Gastrocnemius medialis (tissue), 4 donors: Measurements from ENCODE around the gene PLPP1. TPM values are rescaled to one million over a fixed set of nuclear protein-coding genes. Genes with fewer than 3 reads are reported as not detected.

ENCODE experiments used
- ATAC-seq, 2 donors: fragments of 150-250 bp; one replicate each; pipeline ENCODE4 v1.9.1; 2016
- DNase-seq, 2 donors: peaks; one replicate each; pipeline ENCODE4 v3.0.0-alpha.2; 2019
- H3K27ac ChIP-seq, 4 donors: fragments of 200-600 bp; sonication (generic); 1 replicate in 1 of 4; 2 replicates in 3 of 4; pipeline ENCODE4 v1.5.1; 2016 to 2018; ENCODE audit warnings: mild to moderate bottlenecking in 2 of 4, moderate library complexity in 1 of 4
- H3K27me3 ChIP-seq, 3 donors: fragments of 200-600 bp; sonication (generic) in 2 of 3; 1 replicate in 1 of 3; 2 replicates in 2 of 3; pipeline versions ENCODE4 v1.5.1 to v1.6.0; 2016 to 2019; ENCODE audit warnings: mild to moderate bottlenecking in 1 of 3, moderate library complexity in 1 of 3
- H3K36me3 ChIP-seq, 2 donors: fragments of 200-600 bp; sonication (generic) in 1 of 2; one replicate each; pipeline ENCODE4 v1.5.1; 2017 to 2018
- H3K4me1 ChIP-seq, 2 donors: fragments of 200-600 bp; sonication (generic) in 1 of 2; one replicate each; pipeline ENCODE4 v1.5.1; 2016 to 2017; ENCODE audit warnings: mild to moderate bottlenecking in 2 of 2
- H3K4me3 ChIP-seq, 4 donors: fragments of 200-600 bp; sonication (generic) in 3 of 4; 1 replicate in 1 of 4; 2 replicates in 3 of 4; pipeline ENCODE4 v1.5.1; 2016 to 2019; ENCODE audit warnings: mild to moderate bottlenecking in 2 of 4
- H3K9me3 ChIP-seq, 3 donors: fragments of 200-600 bp; sonication (generic) in 2 of 3; 1 replicate in 1 of 3; 2 replicates in 2 of 3; pipeline ENCODE4 v1.5.1; 2016 to 2019
- POLR2A ChIP-seq, 2 donors: fragments of 450-650 bp; IDR thresholded peaks; one replicate each; pipeline ENCODE4 v1.6.1; 2017; ENCODE audit warnings: antibody characterized with exemption in 2 of 2, mild to moderate bottlenecking in 2 of 2, moderate library complexity in 2 of 2
- in situ Hi-C, 4 donors: fragments of 200-750 bp; cut with MboI; loops; one replicate each; pipeline versions ENCODE4 v1.15.0 to v1.8.0; 2017; ENCODE audit warnings: low sequenced_read_pairs in 4 of 4
- intact Hi-C: fragments of 100-400 bp; cut with DNase I; formaldehyde crosslinking; loops from one replicate; pipeline ENCODE4 v1.15.1; 2023; ENCODE audit warnings: low total_unique reads
- total RNA-seq, 4 donors: library from RNA; depleted of rRNA; stranded (reverse); fragments of >200 nt; gene quantifications; one replicate each; pipeline versions ENCODE4 v1.1.0 to v1.2.3, GENCODE V29; 2016
- TF ChIP-seq, protein P1 (sequence below), 5 experiments: fragments of 450-650 bp in 3 of 5; fragments of 200-600 bp in 2 of 5; sonication (generic) in 2 of 5; IDR thresholded peaks in 4 of 5; conservative IDR thresholded peaks in 1 of 5; 1 replicate in 4 of 5; 2 replicates in 1 of 5; pipeline ENCODE4 v1.5.1; 2016 to 2019; ENCODE audit warnings: antibody characterized with exemption in 5 of 5, mild to moderate bottlenecking in 3 of 5, moderate library complexity in 3 of 5

PLPP1 gene
- total RNA-seq, 4 donors from 2014 or later = 79.8 to 147 (median 91.5) TPM

DNA sequence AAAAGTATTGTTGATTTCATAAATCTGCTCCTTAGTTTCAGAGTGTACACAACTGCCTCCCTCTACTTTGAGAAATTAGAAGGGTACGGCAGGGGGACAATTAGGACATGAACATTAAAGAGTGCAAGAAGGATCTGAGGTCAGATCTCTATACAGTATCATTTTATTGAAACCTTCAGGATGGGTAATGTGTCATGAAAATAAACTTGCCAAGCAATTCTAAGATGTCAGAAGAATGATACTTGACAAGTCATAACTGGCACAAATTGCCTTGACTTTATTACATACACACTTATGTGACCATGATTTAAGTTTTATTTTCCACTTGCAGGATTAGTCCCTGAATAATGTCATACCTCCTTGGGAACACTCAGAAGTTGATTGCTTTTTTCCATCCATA is 92.8 kb downstream of the PLPP1 start:
- peaks cover 68 to 73% of the 10 kb centered on the region in 2 donors for H3K4me1 ChIP-seq
- no peak for TF ChIP-seq POLR2A (IDR thresholded peaks at IDR 0.05)
- TF ChIP-seq, protein P1, sequence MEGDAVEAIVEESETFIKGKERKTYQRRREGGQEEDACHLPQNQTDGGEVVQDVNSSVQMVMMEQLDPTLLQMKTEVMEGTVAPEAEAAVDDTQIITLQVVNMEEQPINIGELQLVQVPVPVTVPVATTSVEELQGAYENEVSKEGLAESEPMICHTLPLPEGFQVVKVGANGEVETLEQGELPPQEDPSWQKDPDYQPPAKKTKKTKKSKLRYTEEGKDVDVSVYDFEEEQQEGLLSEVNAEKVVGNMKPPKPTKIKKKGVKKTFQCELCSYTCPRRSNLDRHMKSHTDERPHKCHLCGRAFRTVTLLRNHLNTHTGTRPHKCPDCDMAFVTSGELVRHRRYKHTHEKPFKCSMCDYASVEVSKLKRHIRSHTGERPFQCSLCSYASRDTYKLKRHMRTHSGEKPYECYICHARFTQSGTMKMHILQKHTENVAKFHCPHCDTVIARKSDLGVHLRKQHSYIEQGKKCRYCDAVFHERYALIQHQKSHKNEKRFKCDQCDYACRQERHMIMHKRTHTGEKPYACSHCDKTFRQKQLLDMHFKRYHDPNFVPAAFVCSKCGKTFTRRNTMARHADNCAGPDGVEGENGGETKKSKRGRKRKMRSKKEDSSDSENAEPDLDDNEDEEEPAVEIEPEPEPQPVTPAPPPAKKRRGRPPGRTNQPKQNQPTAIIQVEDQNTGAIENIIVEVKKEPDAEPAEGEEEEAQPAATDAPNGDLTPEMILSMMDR (IDR thresholded peaks at IDR 0.05 in 4 of 5, conservative IDR thresholded peaks at IDR 0.05 in 1 of 5) = no peak

GRCh38 chr5:55441107-55441771 is 93.5 kb downstream of the PLPP1 start:
- in situ Hi-C loops (no loop called here), intact Hi-C loops (no loop called here)
- no peak for ATAC-seq
- H3K27ac ChIP-seq = peak overlapping the region; percentile 89 to 93 (median 90)
- no peak for DNase-seq
- H3K27me3 ChIP-seq = no peaks in the 10 kb centered on the region
- TF ChIP-seq, protein P1 (IDR thresholded peaks at IDR 0.05 in 4 of 5, conservative IDR thresholded peaks at IDR 0.05 in 1 of 5) = no peak
- no peak for TF ChIP-seq POLR2A (IDR thresholded peaks at IDR 0.05)
- no peaks in the 10 kb centered on the region for H3K9me3 ChIP-seq
- H3K4me1 ChIP-seq = peaks cover 66 to 70% of the 10 kb centered on the region in 2 donors
- H3K36me3 ChIP-seq = no peaks in the 10 kb centered on the region
- no peak overlapping the region for H3K4me3 ChIP-seq

More for the DNA sequence above, 92.8 kb downstream of the PLPP1 start:
- no peaks in the 10 kb centered on the region for H3K36me3 ChIP-seq
- in situ Hi-C loops (no loop called here), intact Hi-C loops (no loop called here)
- peak overlapping the region; percentile 89 to 93 (median 90) for H3K27ac ChIP-seq
- H3K27me3 ChIP-seq = no peaks in the 10 kb centered on the region
- no peaks in the 10 kb centered on the region for H3K9me3 ChIP-seq
- ATAC-seq = no peak
- DNase-seq = no peak
- no peak overlapping the region for H3K4me3 ChIP-seq

- no peaks in the 10 kb centered on the region for H3K27me3 ChIP-seq
- peak overlapping the region; percentile 89 to 93 (median 90) for H3K27ac ChIP-seq
- H3K9me3 ChIP-seq = no peaks in the 10 kb centered on the region
- no peak for DNase-seq
- no peaks in the 10 kb centered on the region for H3K36me3 ChIP-seq
- peak in 1 of 2 donors; percentile 24 for ATAC-seq
- in situ Hi-C loops (no loop called here), intact Hi-C loops (no loop called here)
- H3K4me3 ChIP-seq = no peak overlapping the region
- TF ChIP-seq POLR2A (IDR thresholded peaks at IDR 0.05) = no peak
- TF ChIP-seq, protein P1 (IDR thresholded peaks at IDR 0.05 in 4 of 5, conservative IDR thresholded peaks at IDR 0.05 in 1 of 5) = no peak
- H3K4me1 ChIP-seq = peaks cover 66 to 68% of the 10 kb centered on the region in 2 donors
Observed at GRCh38 chr5:55440188-55440646, 94.5 kb downstream of the PLPP1 start.

GRCh38 chr5:55438998-55439397 is 95.8 kb downstream of the PLPP1 start:
- DNase-seq (peak; percentile 42 to 68), ATAC-seq (peak; percentile 50 to 73)
- Histone ChIP-seq H3K36me3 (no peaks in the 10 kb centered on the region), H3K27me3 (no peaks in the 10 kb centered on the region), H3K27ac (peak overlapping the region; percentile 89 to 93 (median 90)), H3K9me3 (no peaks in the 10 kb centered on the region), H3K4me1 (peaks cover 67 to 73% of the 10 kb centered on the region in 2 donors), H3K4me3 (peak overlapping the region in 1 of 4 donors; percentile 9)
- in situ Hi-C loops = loop anchor here in 1 of 4 donors (10.0 kb wide), 1 partner anchor 166 kb away; no protein-coding TSS in a partner anchor
- TF ChIP-seq, protein P1 (IDR thresholded peaks at IDR 0.05 in 4 of 5, conservative IDR thresholded peaks at IDR 0.05 in 1 of 5) = no peak
- TF ChIP-seq POLR2A (IDR thresholded peaks at IDR 0.05) = no peak
- intact Hi-C loops = loop anchor here (2.0 kb wide), 2 partner anchors 96 to 162 kb away; partner anchors contain the start of gene PLPP1
